GM12874 (cell line): ENCODE results near the gene LRRC63.

Experiments
- CTCF ChIP-seq: IDR thresholded peaks from 2 replicates; pipeline ENCODE4 v1.5.1; 2011; ENCODE audit warnings: low read depth, mild to moderate bottlenecking, control low read depth, low read length, moderate library complexity; ENCODE audit not compliant: insufficient read depth

Gene LRRC63

GRCh38 chr13:46183018-46183946, 28.4 kb upstream of the LRRC63 start:
- TF ChIP-seq CTCF = no peak

- peak; percentile 82 for TF ChIP-seq CTCF
Measured at GRCh38 chr13:46184277-46184699, 27.4 kb upstream of the LRRC63 start.

GRCh38 chr13:46185634-46186033, 26.1 kb upstream of the LRRC63 start:
- TF ChIP-seq CTCF = no peak

GRCh38 chr13:46192412-46192811, 19.3 kb upstream of the LRRC63 start:
- no peak for TF ChIP-seq CTCF

- no peak for TF ChIP-seq CTCF
Measured at GRCh38 chr13:46195016-46195415, 16.7 kb upstream of the LRRC63 start.

GRCh38 chr13:46197299-46198048, 14.3 kb upstream of the LRRC63 start:
- no peak for TF ChIP-seq CTCF

GRCh38 chr13:46198696-46199193, 13.0 kb upstream of the LRRC63 start:
- no peak for TF ChIP-seq CTCF
